ENCODE data around the gene KSR1. TPM values are rescaled to one million over a fixed set of nuclear protein-coding genes. Genes with fewer than 3 reads are reported as not detected.

KSR1 gene
- total RNA-seq, 2 donors from 2014 or later: 11.5 to 23.7 TPM

DNA sequence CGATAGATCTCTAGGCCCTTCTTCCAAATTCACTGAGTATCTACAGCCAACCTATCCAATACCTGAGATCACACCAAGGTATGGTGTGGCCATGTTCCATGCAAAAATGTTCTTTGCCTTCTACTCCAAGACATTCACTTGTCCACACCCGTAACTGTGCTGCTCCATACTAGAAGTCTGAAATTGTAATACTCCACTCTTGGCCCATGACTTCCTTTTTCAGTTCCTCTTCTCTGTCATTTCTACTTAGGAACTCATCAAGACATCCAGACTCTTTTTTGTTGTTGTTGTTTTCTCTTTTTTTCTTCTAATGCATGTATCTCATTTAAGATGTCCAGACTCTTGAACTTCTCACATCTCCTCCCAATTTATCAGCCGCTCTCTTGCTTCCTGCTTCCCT is 42.5 kb upstream of the KSR1 start:
- H3K27ac ChIP-seq: no peak overlapping the region
- H3K9me3 ChIP-seq: no peaks in the 10 kb centered on the region
- no peak overlapping the region for H3K4me3 ChIP-seq
- H3K27me3 ChIP-seq (replicated peaks; ENCODE audit: insufficient read depth): no peaks in the 10 kb centered on the region
- TF ChIP-seq POLR2A (IDR thresholded peaks at IDR 0.05): no peak
- TF ChIP-seq, protein P1, sequence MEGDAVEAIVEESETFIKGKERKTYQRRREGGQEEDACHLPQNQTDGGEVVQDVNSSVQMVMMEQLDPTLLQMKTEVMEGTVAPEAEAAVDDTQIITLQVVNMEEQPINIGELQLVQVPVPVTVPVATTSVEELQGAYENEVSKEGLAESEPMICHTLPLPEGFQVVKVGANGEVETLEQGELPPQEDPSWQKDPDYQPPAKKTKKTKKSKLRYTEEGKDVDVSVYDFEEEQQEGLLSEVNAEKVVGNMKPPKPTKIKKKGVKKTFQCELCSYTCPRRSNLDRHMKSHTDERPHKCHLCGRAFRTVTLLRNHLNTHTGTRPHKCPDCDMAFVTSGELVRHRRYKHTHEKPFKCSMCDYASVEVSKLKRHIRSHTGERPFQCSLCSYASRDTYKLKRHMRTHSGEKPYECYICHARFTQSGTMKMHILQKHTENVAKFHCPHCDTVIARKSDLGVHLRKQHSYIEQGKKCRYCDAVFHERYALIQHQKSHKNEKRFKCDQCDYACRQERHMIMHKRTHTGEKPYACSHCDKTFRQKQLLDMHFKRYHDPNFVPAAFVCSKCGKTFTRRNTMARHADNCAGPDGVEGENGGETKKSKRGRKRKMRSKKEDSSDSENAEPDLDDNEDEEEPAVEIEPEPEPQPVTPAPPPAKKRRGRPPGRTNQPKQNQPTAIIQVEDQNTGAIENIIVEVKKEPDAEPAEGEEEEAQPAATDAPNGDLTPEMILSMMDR (IDR thresholded peaks at IDR 0.05): no peak
- no peak for TF ChIP-seq POLR2AphosphoS5 (IDR thresholded peaks at IDR 0.05)
- WGBS: 88% methylated on average over 3 of the region's 3 CpGs
- DNase-seq (ENCODE audit: low spot score): no peak
- H3K4me1 ChIP-seq (replicated peaks): peaks cover 3% of the 10 kb centered on the region
- intact Hi-C loops (cut with DNase I): no loop called here
- H3K36me3 ChIP-seq: no peaks in the 10 kb centered on the region

DNA sequence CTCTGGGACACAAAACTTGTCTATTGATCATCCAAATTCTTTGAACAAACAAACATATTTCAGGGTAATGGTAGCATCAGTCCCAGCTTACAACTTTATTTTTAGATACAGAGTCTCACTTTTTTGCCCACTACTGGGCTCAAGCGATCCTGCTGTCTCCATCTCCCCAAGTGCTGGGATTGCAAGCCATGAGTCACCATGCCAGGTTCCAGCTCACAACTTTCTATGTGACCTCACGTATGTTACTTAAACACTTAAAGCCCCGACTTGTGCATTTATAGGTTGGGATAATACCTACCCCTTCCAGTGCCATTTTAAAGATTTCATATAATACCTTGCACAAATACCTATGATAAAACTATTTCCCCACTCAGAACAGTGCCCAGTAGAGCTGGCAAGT is 42.0 kb upstream of the KSR1 start:
- Histone ChIP-seq H3K27me3 (replicated peaks; ENCODE audit: insufficient read depth) (no peaks in the 10 kb centered on the region), H3K4me1 (replicated peaks) (peaks cover 3% of the 10 kb centered on the region), H3K27ac (no peak overlapping the region), H3K36me3 (no peaks in the 10 kb centered on the region), H3K4me3 (no peak overlapping the region), H3K9me3 (no peaks in the 10 kb centered on the region)
- intact Hi-C loops (cut with DNase I): no loop called here
- TF ChIP-seq, protein P1 (IDR thresholded peaks at IDR 0.05): no peak
- TF ChIP-seq POLR2A (IDR thresholded peaks at IDR 0.05): no peak
- TF ChIP-seq POLR2AphosphoS5 (IDR thresholded peaks at IDR 0.05): no peak
- WGBS: 82% methylated on average over 3 of the region's 3 CpGs
- no peak for DNase-seq (ENCODE audit: low spot score)

GRCh38 chr17:27414694-27415093 is 41.6 kb upstream of the KSR1 start:
- no peaks in the 10 kb centered on the region for H3K9me3 ChIP-seq
- H3K27ac ChIP-seq: no peak overlapping the region
- 54% methylated on average over 6 of the region's 6 CpGs for WGBS
- TF ChIP-seq POLR2A (IDR thresholded peaks at IDR 0.05) (no peak), POLR2AphosphoS5 (IDR thresholded peaks at IDR 0.05) (no peak)
- TF ChIP-seq, protein P1 (IDR thresholded peaks at IDR 0.05): no peak
- H3K4me3 ChIP-seq: no peak overlapping the region
- no peaks in the 10 kb centered on the region for H3K27me3 ChIP-seq (replicated peaks; ENCODE audit: insufficient read depth)
- intact Hi-C loops (cut with DNase I): no loop called here
- no peak for DNase-seq (ENCODE audit: low spot score)
- no peaks in the 10 kb centered on the region for H3K36me3 ChIP-seq
- peaks cover 3% of the 10 kb centered on the region for H3K4me1 ChIP-seq (replicated peaks)

GRCh38 chr17:27415120-27415795 is 41.0 kb upstream of the KSR1 start:
- peak; percentile 36 for DNase-seq (ENCODE audit: low spot score)
- peak; percentile 76 for TF ChIP-seq POLR2AphosphoS5 (IDR thresholded peaks at IDR 0.05)
- TF ChIP-seq, protein P1 (IDR thresholded peaks at IDR 0.05): no peak
- TF ChIP-seq POLR2A (IDR thresholded peaks at IDR 0.05): no peak
- 56% methylated on average over 6 of the region's 6 CpGs for WGBS
- Histone ChIP-seq H3K4me1 (replicated peaks) (peaks cover 3% of the 10 kb centered on the region), H3K36me3 (no peaks in the 10 kb centered on the region), H3K4me3 (no peak overlapping the region), H3K27ac (no peak overlapping the region), H3K9me3 (no peaks in the 10 kb centered on the region), H3K27me3 (replicated peaks; ENCODE audit: insufficient read depth) (no peaks in the 10 kb centered on the region)
- intact Hi-C loops (cut with DNase I): no loop called here
